Fibroblast of mammary gland (primary cell): Measurements from ENCODE around the gene TGM5.
"Not testable (repeated sequence)": the region's sequence is repeated elsewhere in the genome, so short reads cannot be mapped to it uniquely, and the experiment has no call there.

Experiments used
- DNase-seq: peaks from one replicate; pipeline ENCODE4 v3.0.0-alpha.2; 2010; ENCODE audit warnings: low read depth
- H3K4me3 ChIP-seq: 2 replicates; pipeline ENCODE4 v1.5.1; 2011; ENCODE audit warnings: low read depth, mild to moderate bottlenecking, low read length, moderate library complexity; ENCODE audit not compliant: control insufficient read depth
- TF ChIP-seq, protein P1 (sequence below): conservative IDR thresholded peaks from 2 replicates; pipeline ENCODE4 v1.5.1; 2011; ENCODE audit warnings: low read depth, low read length, inconsistent platforms; ENCODE audit not compliant: control insufficient read depth, insufficient read depth

Gene TGM5

DNA sequence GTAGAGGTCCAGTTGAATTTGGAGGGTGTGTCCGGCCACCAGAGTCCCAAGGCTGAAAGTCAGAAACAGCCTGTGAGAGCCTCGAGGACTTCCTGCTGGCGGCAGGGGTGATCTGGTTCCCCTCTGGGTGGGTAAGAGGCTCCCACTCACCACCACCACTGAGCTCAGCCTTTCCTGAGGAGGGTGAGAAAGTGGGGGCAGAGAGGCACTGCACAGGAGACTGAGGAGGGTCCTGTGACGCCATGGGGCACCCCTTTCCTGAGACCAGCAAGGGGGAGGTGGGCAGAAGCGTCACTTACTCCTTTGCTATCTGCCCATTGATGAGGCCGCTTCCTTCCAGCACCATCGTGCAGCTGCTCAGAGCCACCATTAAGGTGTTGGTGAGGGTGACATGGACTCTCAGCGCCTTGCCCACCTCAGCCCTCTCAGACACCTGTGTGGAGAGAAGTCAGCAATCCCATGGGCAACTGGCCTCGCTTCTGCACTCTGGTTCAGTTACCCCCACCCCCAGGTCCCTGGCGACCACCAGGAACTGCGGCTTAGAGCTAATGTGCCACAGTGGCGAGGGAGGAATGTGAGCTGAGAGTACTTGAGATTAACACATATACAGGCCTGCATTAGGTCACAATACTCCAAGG is 10.0 kb upstream of the TGM5 start:
- DNase-seq = no peak
- TF ChIP-seq, protein P1, sequence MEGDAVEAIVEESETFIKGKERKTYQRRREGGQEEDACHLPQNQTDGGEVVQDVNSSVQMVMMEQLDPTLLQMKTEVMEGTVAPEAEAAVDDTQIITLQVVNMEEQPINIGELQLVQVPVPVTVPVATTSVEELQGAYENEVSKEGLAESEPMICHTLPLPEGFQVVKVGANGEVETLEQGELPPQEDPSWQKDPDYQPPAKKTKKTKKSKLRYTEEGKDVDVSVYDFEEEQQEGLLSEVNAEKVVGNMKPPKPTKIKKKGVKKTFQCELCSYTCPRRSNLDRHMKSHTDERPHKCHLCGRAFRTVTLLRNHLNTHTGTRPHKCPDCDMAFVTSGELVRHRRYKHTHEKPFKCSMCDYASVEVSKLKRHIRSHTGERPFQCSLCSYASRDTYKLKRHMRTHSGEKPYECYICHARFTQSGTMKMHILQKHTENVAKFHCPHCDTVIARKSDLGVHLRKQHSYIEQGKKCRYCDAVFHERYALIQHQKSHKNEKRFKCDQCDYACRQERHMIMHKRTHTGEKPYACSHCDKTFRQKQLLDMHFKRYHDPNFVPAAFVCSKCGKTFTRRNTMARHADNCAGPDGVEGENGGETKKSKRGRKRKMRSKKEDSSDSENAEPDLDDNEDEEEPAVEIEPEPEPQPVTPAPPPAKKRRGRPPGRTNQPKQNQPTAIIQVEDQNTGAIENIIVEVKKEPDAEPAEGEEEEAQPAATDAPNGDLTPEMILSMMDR = no peak
- H3K4me3 ChIP-seq = no peak overlapping the region

DNA sequence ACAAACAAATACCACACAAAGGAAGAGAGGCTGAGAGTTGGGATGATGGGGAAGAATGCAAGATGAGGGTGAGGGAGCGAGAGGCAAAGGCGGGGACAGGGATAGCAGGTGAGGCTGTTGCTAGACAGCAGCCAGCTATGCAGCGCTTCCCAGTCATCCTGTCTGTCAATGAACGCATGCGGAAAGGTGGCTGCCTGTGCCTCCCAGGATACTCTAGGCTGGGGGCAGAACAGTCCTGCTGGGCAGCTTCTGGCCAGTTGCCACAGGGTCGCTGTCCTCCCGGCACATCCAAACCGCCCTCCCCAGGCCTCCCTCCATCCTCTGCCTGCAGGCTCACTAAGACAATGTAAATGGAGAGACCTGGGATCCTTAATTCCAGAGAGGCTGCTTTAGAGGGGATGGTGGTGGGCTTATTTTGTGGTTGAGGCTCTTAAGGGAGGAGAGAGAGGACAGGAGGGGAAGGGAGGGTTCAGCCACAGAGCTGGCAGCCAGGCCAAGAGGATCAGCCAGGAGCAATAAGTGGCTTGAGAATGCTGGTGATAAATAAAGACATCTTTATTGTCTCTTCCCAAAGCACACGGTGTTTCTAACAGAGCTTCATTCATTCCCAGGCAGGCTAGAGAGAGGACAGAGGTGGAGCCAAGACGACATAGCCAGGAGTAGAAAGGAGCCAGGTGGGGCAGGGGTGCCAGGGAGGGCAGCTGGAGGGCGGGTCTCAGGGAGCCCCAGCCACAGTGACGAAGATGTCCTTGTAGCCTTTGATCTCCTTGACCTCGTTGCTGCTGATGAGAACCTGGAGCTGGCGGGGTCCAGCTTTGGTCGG is 9.2 kb upstream of the TGM5 start:
- DNase-seq = no peak
- TF ChIP-seq, protein P1 = no peak
- H3K4me3 ChIP-seq = no peak overlapping the region

DNA sequence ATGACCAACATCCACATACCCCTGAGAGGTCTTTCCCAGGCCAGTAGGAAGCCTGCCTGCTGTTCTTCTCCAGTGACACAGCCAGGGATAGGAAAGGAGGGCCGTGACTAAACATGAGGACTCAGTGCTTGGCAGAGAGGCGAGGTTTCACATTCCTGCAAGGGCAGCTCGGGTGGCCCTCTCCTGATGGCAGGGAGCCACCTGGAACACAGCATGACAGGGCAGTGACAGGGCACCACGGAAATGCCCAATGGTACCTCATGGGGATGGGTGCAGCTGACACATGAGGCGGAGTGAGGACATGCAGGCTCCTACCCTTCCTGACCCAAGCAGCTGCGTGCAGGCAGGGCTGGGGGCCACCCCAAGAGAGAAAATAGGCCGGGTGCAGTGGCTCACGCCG is 7.4 kb upstream of the TGM5 start:
- TF ChIP-seq, protein P1 = no peak
- no peak for DNase-seq
- H3K4me3 ChIP-seq = no peak overlapping the region

DNA sequence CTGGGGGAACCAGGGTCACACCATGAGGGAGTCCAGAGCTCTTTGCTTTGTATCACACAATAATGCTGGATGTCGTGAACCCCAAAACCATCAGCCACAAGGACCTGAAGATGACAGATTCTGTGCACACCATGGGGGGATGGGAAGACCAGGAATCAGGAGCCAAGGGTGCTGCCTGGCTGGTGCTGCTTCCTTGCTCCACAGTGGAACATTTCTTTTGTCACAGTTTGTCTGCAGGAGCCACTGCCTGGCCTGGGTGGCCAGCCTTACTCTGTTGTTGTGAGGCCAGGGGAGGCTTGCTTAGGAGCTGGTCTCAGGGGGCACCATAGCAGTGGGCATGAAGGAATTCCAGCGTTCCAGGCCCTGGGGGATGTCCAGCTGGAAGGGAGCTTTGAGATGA is 6.5 kb upstream of the TGM5 start:
- H3K4me3 ChIP-seq = no peak overlapping the region
- DNase-seq = no peak
- TF ChIP-seq, protein P1 = no peak

DNA sequence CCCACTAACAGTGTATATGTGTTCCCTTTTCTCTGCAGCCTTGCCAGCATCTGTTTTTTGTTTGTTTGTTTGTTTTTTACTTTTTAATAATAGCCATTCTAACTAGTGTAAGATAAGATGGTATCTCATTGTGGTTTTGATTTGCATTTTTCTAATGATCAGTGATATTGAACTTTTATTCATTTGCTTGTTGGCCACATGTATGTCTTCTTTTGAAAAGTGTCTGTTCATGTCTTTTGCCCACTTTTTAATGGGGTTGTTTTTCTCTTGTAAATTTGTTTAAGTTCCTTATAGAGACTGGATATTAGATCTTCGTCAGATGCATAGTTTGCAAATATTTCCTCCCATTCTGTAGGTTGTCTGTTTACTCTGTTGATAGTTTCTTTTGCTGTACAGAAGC is 5.2 kb upstream of the TGM5 start:
- DNase-seq, H3K4me3 ChIP-seq: not testable (repeated sequence)

DNA sequence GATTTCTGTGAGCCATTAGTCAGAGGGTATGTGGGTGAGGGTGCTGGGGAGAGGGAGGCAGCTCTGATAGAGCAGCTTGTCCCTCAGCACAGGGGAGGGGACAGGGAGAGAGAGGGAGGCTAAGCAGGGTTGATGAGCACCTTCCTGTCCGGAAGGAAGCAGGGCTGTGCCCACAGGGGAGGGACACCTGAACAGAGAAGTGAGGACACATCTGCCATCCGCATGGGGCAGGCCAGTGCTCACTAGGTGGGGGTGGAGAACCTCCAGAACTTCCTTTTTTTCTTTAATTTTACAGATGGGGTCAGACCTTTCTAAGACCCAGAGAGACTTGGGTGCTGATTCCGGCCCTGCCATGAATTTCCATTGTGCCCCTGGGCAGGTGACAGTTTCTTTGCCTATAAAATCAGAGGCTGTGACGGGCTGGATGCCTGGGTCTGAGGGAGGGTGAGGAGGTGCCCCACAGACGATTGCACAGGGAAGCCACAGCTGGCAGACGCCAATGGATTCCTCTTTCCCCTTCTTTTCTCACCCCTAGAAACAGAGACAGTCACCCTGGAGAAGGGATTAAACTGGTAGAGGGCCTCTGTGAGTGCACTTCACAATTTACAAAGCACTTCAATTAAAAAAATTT is 4.1 kb upstream of the TGM5 start:
- no peak overlapping the region for H3K4me3 ChIP-seq
- TF ChIP-seq, protein P1 = no peak
- DNase-seq = no peak

DNA sequence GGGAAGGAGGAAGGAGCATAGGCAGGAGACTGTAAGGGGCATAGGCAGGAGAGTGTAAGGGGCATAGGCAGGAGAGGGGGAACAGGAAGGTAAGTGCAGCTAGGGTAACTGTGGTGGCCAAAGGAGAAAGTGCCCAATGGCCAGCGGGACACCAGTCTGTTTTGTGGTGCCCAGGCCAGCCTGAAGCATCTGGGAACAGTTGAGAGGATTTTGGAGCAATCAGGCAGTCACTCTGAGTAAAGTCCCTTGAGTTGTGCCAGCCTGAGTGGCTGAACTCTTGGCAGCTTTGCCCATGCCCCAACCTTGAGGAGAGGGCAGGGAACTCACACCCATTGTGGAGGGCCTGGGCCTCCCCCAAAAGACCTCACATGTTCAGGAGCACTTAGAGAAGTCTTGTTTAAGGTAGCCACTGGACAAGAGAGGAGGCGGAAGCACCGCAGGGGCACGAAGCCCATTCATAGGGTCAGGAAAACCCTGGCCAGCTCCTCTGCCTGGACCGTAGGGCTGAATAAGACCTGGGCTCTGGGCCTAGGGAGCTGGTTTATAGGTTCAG is 3.5 kb upstream of the TGM5 start:
- no peak overlapping the region for H3K4me3 ChIP-seq
- no peak for DNase-seq
- TF ChIP-seq, protein P1 = no peak
